NCI-H2196 treated with DMSO at 0.1 percent for 48 hours (cell line): ENCODE results near the gene FCN1.
"Not testable (repeated sequence)": the region's sequence is repeated elsewhere in the genome, so short reads cannot be mapped to it uniquely, and the experiment has no call there.

Experiments
- DNase-seq: peaks from one replicate; lab custom pipeline; 2025; ENCODE audit not compliant: unreplicated experiment; lab: John Stamatoyannopoulos, UW

Gene FCN1

GRCh38 chr9:134858051-134858841 is 59.5 kb downstream of the FCN1 start:
- DNase-seq = no peak

GRCh38 chr9:134857451-134857850 is 60.3 kb downstream of the FCN1 start:
- not testable (repeated sequence) for DNase-seq

- no peak for DNase-seq
Observed at GRCh38 chr9:134855900-134856377, 61.8 kb downstream of the FCN1 start.
